ENCODE data around the gene RAB11FIP4.

Gene RAB11FIP4

DNA sequence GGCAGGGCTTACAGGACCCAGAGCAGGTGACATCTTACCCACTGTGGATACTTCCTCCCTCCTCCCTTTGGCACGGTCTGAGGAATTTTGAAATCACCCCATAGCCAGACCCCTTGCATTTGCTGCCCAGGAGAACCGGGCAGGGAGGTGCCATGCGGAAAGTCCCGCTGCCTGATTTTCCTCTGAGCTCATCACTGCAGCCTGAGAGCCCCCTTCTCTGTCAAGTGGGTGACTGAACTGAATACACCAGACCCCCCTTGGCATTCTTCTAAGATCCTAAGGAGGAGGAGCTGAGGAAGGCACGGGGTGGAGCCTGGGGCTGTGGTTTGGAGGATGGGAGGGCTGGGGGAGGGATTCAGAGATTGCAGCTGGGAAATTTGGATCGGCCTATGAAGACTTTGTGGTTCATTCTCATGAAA is 173.4 kb downstream of the RAB11FIP4 start:
- TF ChIP-seq FOXP2 (optimal IDR thresholded peaks at IDR 0.05; ENCODE audit: borderline replicate concordance, extremely low read depth, extremely low read length, insufficient read depth): no peak
- TF ChIP-seq SIN3A (IDR thresholded peaks at IDR 0.05; ENCODE audit: borderline replicate concordance, insufficient read depth, low read length): no peak
- TF ChIP-seq TAF1 (IDR thresholded peaks at IDR 0.05; ENCODE audit: borderline replicate concordance, insufficient read depth, low read length): no peak
- TF ChIP-seq, protein P1, sequence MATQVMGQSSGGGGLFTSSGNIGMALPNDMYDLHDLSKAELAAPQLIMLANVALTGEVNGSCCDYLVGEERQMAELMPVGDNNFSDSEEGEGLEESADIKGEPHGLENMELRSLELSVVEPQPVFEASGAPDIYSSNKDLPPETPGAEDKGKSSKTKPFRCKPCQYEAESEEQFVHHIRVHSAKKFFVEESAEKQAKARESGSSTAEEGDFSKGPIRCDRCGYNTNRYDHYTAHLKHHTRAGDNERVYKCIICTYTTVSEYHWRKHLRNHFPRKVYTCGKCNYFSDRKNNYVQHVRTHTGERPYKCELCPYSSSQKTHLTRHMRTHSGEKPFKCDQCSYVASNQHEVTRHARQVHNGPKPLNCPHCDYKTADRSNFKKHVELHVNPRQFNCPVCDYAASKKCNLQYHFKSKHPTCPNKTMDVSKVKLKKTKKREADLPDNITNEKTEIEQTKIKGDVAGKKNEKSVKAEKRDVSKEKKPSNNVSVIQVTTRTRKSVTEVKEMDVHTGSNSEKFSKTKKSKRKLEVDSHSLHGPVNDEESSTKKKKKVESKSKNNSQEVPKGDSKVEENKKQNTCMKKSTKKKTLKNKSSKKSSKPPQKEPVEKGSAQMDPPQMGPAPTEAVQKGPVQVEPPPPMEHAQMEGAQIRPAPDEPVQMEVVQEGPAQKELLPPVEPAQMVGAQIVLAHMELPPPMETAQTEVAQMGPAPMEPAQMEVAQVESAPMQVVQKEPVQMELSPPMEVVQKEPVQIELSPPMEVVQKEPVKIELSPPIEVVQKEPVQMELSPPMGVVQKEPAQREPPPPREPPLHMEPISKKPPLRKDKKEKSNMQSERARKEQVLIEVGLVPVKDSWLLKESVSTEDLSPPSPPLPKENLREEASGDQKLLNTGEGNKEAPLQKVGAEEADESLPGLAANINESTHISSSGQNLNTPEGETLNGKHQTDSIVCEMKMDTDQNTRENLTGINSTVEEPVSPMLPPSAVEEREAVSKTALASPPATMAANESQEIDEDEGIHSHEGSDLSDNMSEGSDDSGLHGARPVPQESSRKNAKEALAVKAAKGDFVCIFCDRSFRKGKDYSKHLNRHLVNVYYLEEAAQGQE (IDR thresholded peaks at IDR 0.05; ENCODE audit: insufficient read depth in 1 of 2, low read depth in 2 of 2, low read length in 2 of 2): no peak
- no peak for TF ChIP-seq POLR2AphosphoS5 (IDR thresholded peaks at IDR 0.05; ENCODE audit: low read depth, low read length)

DNA sequence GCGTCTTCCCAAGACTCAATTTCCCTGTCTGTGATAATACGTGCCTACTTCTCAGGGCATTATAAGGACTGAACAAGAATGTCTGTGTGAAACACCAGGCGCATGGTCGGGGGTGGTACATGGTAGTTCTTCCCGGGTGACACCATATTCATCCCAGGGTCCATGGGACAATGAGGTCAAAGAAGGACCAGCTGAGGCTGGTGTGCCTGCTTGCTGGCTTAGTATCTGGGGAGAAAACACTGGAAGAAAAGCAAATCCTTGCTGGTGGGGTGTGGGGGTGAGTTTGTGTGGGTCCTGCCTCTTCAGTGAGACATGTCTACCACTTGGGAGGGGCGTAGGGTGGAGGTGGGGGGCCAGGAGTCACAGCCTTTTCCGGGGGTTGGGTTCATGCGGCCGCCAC is 174.2 kb downstream of the RAB11FIP4 start:
- no peak for TF ChIP-seq POLR2AphosphoS5 (IDR thresholded peaks at IDR 0.05; ENCODE audit: low read depth, low read length)
- no peak for TF ChIP-seq TAF1 (IDR thresholded peaks at IDR 0.05; ENCODE audit: borderline replicate concordance, insufficient read depth, low read length)
- TF ChIP-seq, protein P1 (IDR thresholded peaks at IDR 0.05; ENCODE audit: insufficient read depth in 1 of 2, low read depth in 2 of 2, low read length in 2 of 2): no peak
- TF ChIP-seq SIN3A (IDR thresholded peaks at IDR 0.05; ENCODE audit: borderline replicate concordance, insufficient read depth, low read length): no peak
- no peak for TF ChIP-seq FOXP2 (optimal IDR thresholded peaks at IDR 0.05; ENCODE audit: borderline replicate concordance, extremely low read depth, extremely low read length, insufficient read depth)

DNA sequence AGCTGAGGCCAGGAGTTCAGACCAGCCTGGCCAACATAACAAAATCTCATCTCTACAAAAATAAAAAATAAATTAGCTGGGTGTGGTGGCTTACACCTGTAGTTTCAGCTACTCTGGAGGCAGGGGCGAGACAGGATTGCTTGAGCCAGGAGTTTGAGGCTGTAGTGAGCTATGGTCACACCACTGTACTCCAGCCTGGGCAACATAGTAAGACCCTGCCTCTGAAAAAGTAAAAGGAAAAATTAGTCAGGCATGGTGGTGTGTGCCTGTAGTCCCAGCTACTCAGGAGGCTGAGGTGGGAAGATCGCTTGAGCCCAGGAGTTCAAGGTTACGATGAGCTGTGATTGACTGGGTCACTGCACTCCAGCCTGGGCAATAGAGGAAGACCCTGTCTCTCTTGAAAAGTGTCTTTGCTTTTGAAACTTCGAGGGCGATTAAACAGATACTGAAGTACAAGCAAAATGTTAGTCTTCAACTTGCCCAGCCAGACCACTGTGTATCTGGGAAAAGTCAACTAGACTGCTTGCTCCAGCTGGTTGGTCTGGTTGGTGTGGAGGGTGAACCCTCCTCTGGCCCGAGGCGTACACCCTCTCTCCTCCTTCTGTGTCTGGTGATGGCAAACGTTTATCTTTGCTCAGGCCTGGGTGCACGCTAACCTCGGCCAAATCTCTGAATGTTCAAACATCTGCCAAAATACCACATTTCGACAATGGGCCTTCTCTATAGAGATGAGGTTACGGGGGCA is 174.9 kb downstream of the RAB11FIP4 start:
- TF ChIP-seq, protein P1 (IDR thresholded peaks at IDR 0.05; ENCODE audit: insufficient read depth in 1 of 2, low read depth in 2 of 2, low read length in 2 of 2): no peak
- TF ChIP-seq POLR2AphosphoS5 (IDR thresholded peaks at IDR 0.05; ENCODE audit: low read depth, low read length) (no peak), SIN3A (IDR thresholded peaks at IDR 0.05; ENCODE audit: borderline replicate concordance, insufficient read depth, low read length) (no peak), TAF1 (IDR thresholded peaks at IDR 0.05; ENCODE audit: borderline replicate concordance, insufficient read depth, low read length) (no peak), FOXP2 (optimal IDR thresholded peaks at IDR 0.05; ENCODE audit: borderline replicate concordance, extremely low read depth, extremely low read length, insufficient read depth) (no peak)

DNA sequence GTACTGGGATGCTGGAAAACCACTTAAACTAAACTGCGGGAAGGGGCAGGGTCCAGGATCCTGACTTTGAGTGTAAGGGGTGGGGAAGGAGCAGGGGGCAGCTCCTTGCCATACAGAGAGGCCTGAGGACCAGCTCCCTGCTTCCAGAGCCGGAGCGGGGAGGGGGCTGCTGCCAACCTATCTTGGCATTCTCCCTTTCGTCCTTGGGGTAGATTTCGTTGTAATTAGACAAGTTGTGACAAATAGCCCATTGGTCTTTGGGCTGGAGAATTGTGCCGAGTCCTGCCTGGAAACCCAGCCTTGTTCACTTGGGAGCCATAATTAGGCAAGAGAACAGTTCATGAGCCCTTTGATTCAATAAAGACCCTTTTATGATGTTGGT is 175.5 kb downstream of the RAB11FIP4 start:
- TF ChIP-seq FOXP2 (optimal IDR thresholded peaks at IDR 0.05; ENCODE audit: borderline replicate concordance, extremely low read depth, extremely low read length, insufficient read depth): no peak

DNA sequence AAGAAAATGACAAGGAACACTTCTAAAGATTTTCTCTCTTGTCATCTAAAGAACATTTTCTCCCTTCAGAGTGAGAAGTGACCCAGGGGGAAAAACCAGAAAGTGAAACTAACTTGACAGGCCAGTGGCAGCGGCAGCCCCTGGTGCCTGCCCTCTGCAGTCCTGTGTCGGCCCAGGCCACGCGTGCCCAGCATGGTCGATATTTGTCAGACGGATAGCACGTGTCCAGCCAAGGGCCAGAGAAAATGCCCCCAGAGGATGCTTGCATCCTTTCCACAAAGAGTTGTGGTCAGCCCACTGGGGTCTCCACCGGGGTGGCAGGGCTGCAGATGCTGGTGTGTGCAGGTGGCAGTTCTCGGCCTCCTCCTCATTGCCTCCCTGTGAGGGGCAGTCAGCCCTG is 176.6 kb downstream of the RAB11FIP4 start:
- no peak for TF ChIP-seq POLR2AphosphoS5 (IDR thresholded peaks at IDR 0.05; ENCODE audit: low read depth, low read length)
- TF ChIP-seq, protein P1 (IDR thresholded peaks at IDR 0.05; ENCODE audit: insufficient read depth in 1 of 2, low read depth in 2 of 2, low read length in 2 of 2): no peak
- TF ChIP-seq TAF1 (IDR thresholded peaks at IDR 0.05; ENCODE audit: borderline replicate concordance, insufficient read depth, low read length): no peak
- TF ChIP-seq SIN3A (IDR thresholded peaks at IDR 0.05; ENCODE audit: borderline replicate concordance, insufficient read depth, low read length): no peak
- TF ChIP-seq FOXP2 (optimal IDR thresholded peaks at IDR 0.05; ENCODE audit: borderline replicate concordance, extremely low read depth, extremely low read length, insufficient read depth): no peak

All from PFSK-1 (cell line).